Lower leg skin (tissue), 3 donors: Measurements from ENCODE around the gene SERPINA3.

Experiments
- CTCF ChIP-seq, 3 donors: fragments of 450-650 bp; IDR thresholded peaks; one replicate each; pipeline ENCODE4 v1.5.1; 2016; ENCODE audit warnings: antibody characterized with exemption in 3 of 3, mild to moderate bottlenecking in 3 of 3, moderate library complexity in 2 of 3
- POLR2A ChIP-seq, 2 donors: fragments of 450-650 bp; IDR thresholded peaks; one replicate each; pipeline ENCODE4 v1.6.1; 2016 to 2017; ENCODE audit warnings: antibody characterized with exemption in 2 of 2, mild to moderate bottlenecking in 1 of 2, moderate library complexity in 1 of 2

GRCh38 chr14:94665121-94665520, 52.9 kb downstream of the SERPINA3 start:
- TF ChIP-seq CTCF (IDR thresholded peaks at IDR 0.05) (no peak), POLR2A (IDR thresholded peaks at IDR 0.05) (no peak)
